Kidney capillary endothelial cell (primary cell): ENCODE data around the gene MYLK.
A peak's percentile ranks its signal among the peaks of the same experiment; 100 is the strongest.

Experiments used
- DNase-seq: peaks from one replicate; pipeline ENCODE4 v3.0.0-alpha.2; 2018; ENCODE audit warnings: low spot score

Gene MYLK

DNA sequence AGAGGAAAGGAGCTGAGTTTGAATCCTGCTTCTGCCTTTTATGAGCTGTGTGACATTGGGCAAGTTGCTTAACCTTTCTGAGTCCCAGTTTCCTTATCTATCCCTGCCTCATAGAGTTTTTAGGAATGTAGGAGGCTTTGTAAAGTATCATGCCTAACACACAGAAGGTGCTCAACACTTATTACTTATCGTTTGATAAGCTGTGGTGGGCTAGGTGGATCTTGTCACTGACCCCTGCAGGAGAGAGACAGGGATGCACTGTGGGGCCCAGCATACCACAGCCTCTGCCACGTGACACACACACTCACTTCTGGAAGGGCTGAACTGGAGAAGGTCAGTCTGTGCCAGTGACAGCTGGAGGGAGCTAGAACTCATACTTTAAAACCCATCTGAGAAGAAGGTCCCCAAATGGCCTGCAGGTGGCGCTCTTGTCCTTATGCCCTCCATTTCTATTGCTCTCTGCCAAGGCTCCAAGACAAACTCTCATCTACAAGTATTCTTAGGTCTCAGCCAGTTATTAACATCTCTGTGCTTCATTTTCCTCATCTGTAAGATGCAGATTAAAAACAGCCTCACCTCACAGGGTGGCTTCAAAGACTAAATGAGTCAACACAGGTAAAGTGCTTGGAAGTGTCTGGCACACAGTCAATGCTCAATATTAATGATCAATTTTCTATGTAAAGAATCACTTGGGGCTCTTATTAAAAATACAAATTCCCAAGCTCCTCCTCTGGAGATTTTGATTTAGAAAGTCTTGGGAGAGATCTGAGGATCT is 241.8 kb downstream of the MYLK start:
- DNase-seq = peak; percentile 93

DNA sequence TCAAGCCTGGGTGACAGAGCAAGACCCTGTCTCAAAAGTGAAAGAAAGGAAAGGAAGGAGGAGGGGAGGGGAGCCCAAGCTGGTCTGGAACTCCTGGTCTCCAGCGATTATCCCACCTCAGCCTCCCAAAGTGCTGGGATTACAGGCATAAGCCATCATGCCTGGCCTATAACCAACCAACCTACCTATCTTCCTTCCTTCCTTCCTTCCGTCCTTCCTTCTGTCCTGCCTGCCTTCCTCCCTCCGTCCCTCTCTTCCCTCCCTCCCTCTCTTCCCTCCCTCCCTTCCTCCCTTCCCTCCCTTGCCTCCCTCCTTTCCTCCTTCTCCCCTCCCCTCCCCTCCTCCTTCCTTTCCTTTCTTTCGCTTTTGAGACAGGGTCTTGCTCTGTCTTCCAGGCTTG is 242.6 kb downstream of the MYLK start:
- DNase-seq = no peak

DNA sequence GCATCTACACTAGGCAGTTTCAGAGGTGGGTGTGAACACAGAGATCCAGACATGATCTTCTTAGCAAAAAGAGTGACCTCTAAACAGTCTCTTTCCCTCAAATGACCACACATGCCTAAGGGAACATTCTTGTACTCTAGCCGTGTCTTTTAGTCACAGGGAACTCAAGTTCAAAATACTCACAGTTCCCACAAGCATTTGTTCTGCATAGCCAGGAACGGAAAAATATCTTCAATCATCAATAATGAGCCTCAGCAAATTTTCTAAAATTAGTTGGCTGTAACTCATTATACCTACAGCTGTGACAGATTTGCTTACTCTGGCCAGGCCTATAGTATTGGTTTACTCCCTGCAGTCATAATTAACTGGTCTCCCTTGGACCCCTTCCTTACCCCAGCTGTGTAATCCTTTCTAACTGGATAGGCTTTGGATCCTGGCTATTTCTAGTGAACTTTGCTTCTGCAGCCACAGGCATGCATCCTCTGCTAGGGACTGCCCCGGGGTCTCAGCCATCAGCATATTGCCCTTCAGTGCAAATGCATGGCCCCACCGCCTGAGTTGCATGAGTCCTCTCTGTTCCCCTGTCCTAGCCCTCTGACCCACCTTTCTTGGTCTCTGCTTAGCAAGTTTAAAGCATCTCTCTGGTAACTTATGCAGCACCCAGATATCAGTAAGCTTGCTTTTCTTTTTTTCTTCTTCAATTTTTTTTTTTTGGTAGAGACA is 243.2 kb downstream of the MYLK start:
- no peak for DNase-seq

DNA sequence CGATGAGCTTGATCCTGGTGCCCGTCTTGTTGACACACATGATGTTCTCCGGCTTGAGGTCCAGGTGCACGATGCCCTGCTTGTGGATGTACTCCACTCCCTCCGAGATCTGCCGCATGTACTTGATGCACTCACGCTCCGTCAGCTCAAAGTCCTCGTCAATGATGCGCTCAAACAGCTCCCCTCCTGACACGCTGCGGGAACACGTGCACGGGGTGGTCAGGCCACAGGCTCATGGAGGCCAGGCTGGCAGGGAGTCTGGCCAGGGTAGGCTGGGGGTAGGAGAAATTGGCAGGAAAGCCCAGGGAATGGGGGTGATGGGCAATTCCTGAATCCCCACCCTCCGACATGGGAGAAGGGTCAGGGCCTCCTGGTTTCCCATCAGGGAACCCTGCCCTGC is 243.8 kb downstream of the MYLK start:
- no peak for DNase-seq

DNA sequence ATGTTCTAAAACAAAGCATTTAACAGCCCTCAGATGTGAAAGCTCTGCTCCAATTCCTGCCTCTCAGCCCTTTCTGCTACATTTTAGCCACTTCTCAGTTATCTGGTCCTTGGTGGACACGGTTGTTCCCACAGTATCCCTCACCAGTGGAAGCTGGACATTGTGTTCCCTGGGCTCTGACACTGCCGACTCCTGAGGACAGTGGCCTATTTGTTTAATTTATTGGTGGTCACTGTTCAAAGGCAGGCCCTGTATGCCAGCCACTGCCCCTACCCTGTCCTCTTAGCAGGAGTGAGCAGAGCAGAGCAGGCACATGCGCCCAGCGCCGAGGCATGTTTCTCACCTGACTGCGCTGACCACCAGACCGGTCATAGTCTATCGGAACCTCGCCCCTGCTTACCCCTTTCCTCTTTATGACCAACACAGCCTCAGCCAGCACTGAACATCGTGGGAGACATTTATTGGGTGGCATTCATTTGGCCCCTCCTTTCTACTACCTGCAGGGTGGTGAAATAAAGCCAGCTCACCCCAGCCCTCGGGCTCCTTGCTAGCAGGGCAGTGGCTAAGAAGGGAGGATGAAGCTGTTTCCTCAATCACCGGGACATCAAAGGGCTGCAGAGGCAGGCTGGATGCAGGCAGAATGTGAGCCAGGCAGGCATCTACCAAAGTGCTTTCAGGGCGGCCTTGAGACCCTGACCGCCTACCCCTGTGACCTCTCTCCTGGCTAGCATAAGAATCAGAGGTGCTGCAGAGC is 245.0 kb downstream of the MYLK start:
- DNase-seq = no peak

DNA sequence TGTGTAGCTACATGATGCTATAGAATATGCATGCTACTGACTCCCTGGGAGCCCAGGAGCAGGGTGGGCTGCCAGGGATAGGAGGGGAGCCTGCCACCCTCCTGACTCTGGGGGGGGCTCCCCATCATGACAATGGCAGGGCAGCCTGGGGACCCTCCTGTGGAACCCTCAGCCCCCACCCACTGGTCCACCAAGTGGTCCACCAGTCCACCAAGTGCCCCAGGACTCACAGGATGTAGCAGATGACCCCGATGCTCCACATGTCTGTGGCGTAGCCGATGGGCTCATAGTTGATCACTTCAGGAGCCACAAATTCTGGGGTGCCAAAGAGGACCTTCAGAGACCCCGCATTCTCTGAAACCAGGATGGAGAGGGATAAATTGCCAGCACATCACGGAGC is 246.3 kb downstream of the MYLK start:
- no peak for DNase-seq

DNA sequence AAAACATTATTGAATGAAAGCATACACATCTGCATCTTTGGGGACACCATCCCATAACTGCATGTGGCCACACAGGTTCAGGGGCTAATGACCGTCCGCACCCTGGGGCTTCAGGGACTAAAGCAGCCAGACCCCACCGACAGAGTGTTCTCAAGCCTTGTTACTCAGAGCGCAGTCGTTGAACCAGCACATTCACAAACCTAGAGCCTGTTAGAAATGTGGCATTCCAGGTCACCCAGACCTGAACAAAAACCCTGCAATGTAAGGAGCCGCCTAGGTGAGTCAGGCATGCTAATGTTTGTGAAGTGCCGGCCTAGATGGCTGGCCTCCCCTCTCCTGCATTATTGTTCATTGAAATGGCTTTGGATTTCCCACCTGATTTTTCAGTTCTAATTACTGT is 247.0 kb downstream of the MYLK start:
- no peak for DNase-seq

DNA sequence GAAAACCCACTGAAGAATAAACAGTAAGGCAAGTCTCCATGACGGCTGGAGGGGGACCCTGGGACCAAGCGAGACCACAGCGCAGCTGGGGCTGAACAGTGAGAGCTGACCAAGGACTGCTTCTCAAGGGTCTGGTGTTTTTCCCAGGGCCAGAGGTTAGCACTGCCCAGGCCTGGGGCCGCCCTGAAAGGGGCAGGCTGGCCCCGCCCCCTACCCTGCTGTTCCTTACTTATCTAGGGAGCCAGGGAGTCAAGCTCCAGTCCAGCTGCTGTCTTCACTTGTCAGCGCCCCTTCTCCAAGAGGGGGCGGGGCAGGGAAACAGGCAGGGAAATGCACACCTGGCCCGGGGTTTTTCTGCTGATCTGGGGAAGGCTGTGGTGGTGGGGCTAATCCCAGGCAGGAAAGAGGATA is 247.7 kb downstream of the MYLK start:
- no peak for DNase-seq

DNA sequence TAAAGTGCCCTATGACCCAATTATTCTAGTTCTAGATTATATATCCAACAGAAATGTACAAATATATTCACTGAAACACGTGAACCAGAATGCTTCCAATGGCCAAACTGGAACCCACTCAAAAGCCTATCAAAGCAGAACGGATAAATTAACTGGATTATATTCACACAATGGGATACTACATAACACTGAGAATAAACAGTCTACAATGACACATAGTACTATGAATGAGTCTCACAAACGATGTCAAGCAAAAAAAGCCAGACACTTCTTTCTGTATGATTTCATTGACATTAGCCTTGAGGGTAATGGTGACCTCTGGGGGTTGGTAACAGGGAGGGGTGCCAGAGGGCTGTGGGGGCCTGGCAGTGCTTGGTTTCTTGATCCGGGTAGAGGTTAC is 248.4 kb downstream of the MYLK start:
- DNase-seq = no peak

DNA sequence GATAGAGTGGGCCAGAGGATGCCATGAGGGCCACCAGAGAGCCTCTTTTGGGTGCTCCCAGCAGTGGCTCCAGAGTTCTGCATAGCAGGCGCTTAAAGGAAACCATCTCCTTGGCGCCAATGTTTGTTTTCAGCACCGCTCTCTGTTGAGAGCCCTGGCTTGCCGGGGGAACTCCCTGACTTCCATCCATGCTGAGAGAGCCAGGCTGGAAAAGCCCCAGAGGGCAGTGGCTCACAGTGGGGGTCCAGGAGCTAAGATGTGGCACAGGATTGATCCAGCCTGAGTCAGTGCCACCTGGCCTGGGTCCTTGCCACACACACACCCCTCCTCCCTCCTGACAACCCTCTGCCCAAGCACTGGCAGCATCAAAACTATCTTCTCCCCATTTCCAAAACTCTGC is 248.9 kb downstream of the MYLK start:
- no peak for DNase-seq

DNA sequence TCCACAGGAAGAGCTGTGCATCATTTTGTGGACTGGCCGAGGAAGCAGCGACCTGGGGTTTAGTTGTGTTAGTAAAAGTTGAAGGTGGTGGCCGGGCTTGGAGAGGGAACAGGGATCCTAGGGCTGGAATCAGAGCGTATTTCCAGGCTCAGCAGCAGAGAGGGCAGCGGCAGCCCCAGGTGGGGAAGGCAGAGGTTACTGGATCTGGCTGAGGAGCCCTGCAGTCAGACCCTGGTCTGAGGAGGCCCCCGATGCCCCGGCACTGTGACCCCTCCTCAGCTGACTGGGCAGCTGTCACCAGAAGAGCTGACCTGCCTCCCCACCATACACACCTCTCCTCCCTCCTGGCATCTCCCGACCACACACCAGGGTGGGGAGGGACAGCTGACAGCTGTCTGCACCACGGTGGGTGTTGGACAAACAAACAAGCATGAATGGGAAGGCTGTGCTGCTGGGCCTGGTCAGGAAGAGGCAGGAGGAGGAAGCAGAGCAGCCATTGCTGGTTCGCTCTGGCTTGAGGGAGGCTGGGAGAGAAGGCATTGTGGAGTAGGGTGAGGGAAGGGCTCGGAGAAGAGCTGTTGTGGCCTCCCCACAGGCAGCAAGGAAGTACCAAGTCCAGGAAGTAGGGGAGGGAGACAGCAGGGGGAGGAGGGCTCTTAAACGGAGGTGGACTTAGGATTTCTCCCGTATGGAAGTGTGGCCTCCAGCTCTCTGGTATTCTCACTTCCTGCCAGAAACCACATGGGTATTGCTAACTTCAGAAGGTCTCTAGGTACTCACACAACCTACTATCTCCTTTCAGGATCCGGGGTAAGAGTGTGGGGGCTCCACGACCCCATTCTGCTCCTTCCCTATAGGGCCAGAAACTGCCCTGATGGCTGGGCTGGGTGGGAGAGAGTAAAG is 249.7 kb downstream of the MYLK start:
- no peak for DNase-seq

DNA sequence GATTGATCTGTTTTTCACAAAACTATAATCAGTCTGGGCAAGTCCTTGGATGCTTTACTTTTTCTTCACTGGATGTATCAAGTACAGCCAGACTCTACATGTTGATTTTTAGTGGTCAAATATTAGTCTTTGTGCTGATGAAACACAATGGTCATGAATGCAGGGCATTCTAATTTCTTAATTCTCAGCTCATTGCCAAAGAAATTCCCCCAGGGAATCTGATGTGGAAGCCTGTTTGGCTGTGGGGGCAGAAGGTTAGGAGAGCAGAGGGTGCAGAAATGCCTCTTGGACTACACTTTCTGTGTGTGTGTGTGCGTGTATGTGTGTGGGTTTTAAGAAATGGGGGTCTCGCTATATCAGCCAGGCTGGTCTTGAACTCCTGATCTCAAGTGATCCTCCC is 250.6 kb downstream of the MYLK start:
- DNase-seq = no peak

DNA sequence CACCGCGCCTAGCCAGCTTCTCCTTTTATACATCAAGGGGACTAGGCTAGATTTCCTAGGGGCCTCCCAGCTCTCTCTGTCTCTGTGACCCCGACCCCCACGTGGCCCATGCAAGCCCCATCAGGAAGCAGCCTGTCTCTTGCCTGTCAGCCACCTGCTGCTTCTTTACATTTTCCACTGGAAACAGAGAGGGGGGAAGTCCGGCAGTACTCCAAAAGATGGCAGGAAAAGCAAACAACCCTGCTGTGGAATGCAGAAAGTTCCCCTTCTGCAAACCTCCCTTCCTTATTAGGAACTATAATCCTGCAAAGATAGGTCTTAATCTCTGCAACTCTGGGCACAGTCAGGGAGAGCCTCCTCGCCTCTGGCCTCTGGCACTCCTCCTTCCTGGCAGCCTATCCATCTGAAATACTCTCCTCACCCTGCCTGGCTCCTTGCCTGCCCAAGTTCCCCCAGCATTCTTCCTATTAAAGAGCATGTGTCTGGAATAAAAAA is 251.9 kb downstream of the MYLK start:
- no peak for DNase-seq

DNA sequence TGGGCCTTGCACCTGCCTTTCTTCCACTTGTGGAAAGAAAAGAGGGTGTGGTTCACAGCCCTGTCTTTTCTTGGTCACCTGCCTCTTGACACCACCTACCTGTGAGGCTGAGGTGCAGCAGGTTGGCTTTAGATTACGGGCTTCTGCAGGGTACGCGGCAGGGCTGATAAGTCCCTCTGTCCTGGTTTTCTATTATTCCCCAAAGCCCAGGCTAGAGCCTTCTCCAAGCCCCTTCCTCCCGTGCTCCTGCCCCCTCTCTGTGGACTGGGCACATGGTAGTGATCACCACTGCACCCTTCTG is 254.4 kb downstream of the MYLK start:
- no peak for DNase-seq

DNA sequence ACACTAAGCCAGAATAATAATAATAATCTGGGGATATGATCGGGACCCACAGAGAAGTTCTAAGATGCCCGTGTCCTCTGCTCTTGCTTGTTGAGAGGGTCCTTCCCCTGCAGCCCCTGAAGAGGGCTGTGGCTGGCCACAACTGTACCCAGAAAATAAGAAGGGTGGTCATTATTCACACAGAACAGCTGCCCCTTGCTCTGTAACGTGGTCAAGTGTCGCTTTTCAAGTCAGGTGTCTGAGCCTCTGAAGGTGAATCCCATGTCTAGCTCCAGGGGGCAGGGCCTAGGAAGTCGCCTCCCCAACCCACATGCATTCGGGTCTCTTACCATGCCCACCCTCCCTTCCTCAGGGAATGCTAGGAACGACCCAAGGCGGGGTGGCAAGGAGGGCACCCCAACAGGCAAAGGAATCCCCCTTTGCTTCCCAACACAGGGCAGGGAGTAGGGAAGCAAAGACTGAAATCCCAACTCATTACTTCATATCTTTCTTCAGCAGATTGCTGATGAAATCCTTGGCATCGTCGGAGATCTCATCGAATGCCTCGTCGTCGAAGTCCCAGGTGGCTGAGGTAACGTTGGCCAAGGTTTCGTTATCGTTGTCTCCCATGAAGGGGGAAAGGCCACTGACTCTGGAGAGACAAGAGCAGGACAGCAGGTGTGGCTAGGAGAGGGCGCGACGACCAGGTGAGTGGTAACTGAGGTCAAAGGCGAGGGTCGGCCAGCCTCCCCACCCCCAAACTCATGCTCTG is 255.0 kb downstream of the MYLK start:
- no peak for DNase-seq

DNA sequence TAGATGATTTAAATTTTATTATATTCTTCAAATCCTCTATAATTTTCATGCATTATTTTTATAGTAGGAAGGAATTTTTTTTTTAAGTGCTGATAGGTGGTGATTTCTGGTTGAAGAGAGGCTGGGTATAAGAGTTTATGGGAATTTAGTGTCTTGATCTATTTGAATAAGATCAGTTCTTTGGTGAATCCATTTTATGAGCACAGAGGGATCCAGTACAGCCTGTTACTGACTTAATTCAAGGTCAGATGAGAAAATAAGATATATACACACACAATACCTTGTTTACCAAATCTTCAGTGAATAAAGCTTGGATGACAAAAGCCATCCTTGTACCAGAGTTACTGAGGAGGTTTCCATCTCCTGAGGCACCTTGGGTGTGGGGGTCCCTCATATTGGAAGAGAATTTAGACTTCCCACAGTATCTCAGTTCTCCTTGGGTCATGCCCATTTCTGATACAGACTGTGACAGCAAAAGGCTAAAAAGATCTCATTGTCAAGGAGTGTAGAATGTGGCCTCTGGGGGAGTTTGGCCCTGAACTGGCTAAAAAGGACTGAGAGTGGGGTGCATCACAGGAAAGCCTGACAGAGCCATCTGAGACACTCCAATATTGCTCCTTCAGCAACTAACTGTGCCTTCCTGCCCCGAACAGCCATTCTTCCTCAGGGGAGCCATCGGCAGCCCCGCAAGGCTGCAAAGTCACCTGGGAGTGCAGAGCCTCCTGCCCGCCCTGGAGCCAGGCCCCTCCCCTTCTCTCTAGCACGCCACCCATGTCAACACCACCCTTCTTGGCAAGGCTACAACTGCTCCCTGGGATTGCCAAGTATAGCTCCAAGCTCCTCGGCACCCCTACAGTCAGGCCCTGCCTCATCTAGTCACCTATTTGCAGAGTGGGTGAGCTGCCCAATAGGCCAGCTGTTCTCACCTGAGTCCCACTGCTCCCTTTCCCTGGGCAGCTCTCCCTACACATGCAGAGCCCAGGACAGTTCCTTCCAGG is 256.2 kb downstream of the MYLK start:
- no peak for DNase-seq

DNA sequence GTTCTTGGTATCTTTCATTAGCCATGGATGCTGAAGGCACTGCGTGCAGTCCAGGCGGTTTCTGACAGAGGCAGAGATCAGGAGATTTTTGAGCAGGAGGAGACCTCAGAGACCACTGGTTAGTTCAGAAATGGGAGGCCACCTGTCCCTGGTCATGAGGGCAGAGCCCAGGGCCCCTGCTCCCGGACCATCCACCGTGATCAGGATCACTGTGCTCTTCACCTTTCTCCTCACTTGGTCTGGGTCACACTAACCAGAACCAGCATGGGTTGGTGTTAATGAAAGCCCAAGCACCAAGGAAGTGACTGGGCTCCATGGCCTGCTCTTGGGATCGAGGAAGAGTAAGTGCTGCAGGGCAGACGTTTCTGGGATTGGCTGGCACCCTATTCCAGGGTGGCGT is 257.3 kb downstream of the MYLK start:
- no peak for DNase-seq

DNA sequence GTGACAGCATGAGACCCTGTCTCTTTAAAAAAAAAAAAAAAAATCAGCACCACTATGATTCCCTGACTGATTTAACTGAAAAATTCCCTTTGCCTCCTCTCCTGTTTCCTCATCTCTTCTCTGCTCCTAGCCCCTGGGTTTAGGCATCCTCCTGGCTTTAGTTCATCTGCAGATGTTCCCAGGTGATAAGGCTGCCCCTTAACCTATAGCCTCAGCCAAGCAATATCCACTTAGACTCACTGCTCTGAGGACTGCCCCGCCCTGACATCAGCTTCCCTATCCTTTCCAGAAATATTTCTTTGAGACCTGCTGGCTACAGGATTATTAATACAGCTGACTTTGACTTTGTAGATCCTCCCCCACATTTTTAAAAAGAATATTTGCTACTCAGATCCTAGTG is 259.8 kb downstream of the MYLK start:
- DNase-seq = no peak

DNA sequence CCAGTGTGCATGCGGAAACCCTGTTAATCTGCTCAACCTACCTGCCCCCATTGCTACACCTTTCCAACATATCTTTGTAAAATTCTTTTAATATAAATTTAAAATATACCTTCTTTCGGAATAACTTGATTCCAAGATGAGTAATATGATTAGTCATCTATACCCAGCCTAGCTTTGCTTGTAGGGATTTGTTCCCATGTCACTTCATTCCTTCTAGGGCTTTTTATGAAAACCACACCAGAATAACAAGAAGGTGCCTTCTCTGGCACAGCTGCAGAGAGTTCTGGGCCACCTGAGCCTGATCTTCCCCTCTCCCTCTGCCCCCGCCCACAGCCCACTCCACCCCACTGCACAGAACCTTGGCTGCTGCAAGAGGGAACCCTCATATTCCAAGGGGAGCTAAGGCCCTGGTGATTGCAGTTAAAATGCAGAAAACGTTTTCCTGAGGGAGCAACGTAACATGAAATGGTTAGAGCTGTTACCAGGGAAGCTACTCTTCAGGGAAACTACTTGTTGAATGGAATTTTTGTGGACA is 260.7 kb downstream of the MYLK start:
- DNase-seq = no peak

DNA sequence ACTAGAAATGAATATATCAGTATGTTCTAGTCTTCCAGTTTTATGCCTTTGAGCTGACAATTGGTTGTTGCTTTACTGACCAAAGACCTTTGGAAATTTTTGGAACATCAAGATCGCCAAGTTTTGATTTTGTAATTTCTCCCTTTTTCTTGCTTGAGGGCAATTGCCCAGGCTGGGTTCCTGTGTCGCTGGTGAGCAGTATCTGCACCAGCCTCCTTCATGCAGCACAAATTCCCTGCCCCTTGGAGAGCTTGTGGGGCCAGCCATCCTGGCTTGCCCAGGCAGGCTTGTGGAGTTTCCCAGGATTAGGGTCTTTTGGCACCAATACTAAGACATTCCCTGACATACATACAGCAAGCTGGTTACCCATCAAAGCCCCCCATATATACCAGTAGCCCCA is 261.4 kb downstream of the MYLK start:
- DNase-seq = no peak
